CD4-positive, alpha-beta T cell treated with Interferon alpha-2 for 1 hour (primary cell): Measurements from ENCODE around the gene SMAD6.

Source experiments
- DNase-seq, 2 donors: peaks; one replicate each; pipeline ENCODE4 v3.0.0-alpha.2; 2020 to 2022

Gene SMAD6

GRCh38 chr15:66760968-66761725 is 59.1 kb downstream of the SMAD6 start:
- no peak for DNase-seq

- no peak for DNase-seq
These were observed 59.9 kb downstream of the SMAD6 start for GRCh38 chr15:66761726-66762595.

- DNase-seq: no peak
These were observed 61.4 kb downstream of the SMAD6 start for GRCh38 chr15:66763186-66764071.

- no peak for DNase-seq
These were observed 62.2 kb downstream of the SMAD6 start for GRCh38 chr15:66764072-66764786.

GRCh38 chr15:66765478-66766281 is 63.6 kb downstream of the SMAD6 start:
- peak in 1 of 2 donors; percentile 11 for DNase-seq

- no peak for DNase-seq
These were observed 64.5 kb downstream of the SMAD6 start for GRCh38 chr15:66766282-66767230.

- no peak for DNase-seq
These were observed 65.2 kb downstream of the SMAD6 start for GRCh38 chr15:66767240-66767659.

- DNase-seq: no peak
These were observed 67.0 kb downstream of the SMAD6 start for GRCh38 chr15:66768987-66769386.

GRCh38 chr15:66770518-66771350 is 68.7 kb downstream of the SMAD6 start:
- no peak for DNase-seq

GRCh38 chr15:66771351-66771650 is 69.3 kb downstream of the SMAD6 start:
- no peak for DNase-seq

GRCh38 chr15:66772604-66773128 is 70.6 kb downstream of the SMAD6 start:
- no peak for DNase-seq

- DNase-seq: no peak
These were observed 71.3 kb downstream of the SMAD6 start for GRCh38 chr15:66773129-66773873.

GRCh38 chr15:66774001-66774814 is 72.2 kb downstream of the SMAD6 start:
- peak; percentile 43 to 48 for DNase-seq

GRCh38 chr15:66775127-66776105 is 73.4 kb downstream of the SMAD6 start:
- no peak for DNase-seq

GRCh38 chr15:66777054-66777453 is 75.0 kb downstream of the SMAD6 start:
- DNase-seq: no peak
